Midbrain (tissue), 1 donor: ENCODE data around the gene LOXL1.
A peak's percentile ranks its signal among the peaks of the same experiment; 100 is the strongest.

Experiments used
- DNase-seq: peaks from one replicate; lab custom pipeline; 2025; lab: John Stamatoyannopoulos, UW

The LOXL1 gene, protein sequence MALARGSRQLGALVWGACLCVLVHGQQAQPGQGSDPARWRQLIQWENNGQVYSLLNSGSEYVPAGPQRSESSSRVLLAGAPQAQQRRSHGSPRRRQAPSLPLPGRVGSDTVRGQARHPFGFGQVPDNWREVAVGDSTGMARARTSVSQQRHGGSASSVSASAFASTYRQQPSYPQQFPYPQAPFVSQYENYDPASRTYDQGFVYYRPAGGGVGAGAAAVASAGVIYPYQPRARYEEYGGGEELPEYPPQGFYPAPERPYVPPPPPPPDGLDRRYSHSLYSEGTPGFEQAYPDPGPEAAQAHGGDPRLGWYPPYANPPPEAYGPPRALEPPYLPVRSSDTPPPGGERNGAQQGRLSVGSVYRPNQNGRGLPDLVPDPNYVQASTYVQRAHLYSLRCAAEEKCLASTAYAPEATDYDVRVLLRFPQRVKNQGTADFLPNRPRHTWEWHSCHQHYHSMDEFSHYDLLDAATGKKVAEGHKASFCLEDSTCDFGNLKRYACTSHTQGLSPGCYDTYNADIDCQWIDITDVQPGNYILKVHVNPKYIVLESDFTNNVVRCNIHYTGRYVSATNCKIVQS

DNA sequence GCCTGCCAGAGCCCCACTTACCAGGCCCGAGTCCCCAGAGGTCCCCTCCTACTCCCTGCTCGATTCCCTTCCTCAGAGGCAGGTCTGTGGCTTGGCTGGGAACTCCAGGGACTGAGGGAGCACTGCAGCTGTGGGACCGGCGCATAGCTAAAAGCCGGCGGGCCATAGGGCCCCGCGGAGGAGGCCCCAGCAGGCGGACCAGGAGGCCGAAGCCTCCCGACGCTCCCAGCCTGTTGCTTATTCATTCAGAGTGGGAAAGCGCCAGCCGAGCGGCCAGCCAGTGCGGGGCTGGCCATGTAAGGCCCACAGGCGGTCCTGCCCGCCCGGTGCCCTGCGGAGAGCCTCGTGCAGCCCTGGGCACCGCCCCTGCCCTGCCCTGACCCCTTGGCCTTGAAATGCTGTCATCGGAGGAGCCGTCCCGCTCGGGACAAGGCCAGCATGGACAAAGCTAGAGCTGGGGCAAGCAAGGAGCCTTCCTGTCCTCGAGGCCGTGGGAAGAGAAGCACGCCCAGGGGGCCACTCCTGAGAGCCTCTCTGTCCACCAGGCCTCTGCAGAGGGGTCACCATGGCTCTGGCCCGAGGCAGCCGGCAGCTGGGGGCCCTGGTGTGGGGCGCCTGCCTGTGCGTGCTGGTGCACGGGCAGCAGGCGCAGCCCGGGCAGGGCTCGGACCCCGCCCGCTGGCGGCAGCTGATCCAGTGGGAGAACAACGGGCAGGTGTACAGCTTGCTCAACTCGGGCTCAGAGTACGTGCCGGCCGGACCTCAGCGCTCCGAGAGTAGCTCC, at the start of gene LOXL1:
TSS of gene LOXL1 (plus strand) at position 244 of the 784 bp plus-strand sequence. CDS start at position 566, 322 bp downstream.
- peak; percentile 46 for DNase-seq

DNA sequence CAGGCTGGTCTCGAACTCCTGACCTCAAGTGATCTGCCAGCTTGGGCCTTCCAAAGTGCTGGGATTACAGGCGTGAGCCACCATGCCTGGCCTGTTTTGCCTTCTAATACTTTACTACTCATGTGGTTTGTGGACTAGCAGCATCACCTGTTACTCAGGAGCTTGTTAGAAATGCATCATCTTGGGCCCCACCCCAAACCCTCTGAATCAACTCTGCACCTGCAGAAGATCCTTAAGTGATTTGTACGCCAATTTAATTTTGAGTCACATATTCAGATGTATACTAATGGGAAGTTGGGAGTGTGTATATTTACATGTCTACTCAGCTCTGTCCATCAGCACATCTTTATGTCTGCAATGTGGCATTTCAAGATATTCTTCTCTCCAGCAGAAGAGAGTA, 46.8 kb upstream of the LOXL1 start:
- DNase-seq = no peak

DNA sequence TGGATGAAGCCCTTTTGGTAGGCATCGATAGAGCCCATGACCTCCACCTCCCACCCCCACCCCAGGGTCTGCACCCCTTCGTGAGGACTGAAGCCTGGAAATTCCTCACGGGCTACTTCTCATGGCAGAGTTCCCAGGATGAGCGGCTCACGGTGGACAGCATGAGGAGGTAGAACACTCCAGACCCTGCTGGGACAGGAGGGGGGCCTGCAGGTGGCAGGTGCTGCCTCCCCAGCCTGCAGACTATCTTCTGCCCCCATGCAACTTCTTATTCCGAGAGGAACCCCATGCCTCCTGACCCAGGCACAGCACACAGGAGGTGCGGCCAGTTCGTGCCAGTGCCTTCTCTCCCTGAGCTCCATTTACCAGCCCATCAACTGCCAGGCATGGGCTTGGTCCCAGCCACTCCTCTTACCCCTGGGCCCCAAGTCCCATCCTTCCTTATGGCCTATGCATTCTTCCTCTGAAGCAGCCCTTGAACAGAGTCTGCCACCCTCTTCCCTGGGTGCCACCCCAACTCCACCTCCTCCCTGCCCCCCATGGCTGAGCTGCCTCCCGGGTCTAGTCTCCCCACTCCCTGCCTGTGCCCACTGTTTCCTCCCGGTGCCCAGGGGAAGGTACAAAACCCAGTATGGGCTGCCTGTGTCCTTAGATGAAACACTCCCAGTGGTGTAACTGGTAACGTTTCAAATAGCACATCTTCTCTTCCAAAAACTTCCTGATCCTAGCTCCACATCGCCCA, 44.5 kb upstream of the LOXL1 start:
- DNase-seq = no peak

DNA sequence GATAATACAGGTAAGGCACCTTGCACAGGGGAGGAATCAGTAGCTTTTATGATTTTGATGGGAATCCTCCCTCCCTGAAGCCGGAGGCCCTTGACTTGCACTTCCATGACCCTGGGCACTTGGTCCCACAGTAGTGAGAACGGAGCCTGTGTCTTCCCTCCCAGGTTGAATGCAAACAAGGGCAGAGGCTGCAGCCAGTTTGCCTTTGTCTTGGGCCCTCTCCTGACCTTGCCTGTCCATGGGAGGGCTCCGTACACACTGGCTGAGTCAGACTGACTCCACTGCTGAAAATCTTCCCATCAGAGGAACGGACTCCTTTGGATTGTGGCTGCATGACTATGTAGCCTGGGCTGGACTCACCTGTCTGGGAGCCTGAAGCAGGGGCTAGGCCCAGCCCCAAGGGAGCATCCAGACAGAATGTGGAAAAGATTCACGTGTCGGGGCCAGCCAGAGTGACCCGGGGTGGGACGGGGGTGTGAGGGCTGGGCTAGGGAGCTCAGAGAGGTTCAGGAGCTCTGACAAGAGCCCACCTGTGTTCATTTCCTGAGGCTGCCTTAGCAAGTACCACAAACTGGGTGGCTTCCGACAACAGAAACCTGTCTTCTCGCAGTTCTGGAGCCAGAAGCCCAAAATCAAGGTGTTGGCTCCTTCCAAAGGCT, 43.4 kb upstream of the LOXL1 start:
- no peak for DNase-seq

DNA sequence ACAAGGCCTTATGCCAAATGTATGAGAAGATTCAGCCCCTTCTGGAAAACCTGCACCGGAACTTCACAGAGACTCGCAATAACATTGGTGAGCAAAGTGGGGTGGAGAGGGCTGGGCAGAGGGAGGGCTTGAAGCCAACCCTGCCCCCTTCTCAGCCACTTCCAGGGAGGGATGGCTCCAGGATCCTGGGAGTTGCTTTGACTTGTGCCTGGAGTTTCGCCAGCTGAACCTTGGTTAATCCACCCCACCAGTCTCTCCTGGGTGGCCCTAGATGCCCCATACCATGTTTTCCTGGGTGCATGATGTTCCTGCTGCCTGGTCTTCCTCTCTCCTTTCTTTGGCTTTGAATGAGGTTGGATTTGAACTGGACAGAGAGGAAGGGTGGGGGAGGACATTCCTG, 42.1 kb upstream of the LOXL1 start:
- no peak for DNase-seq

DNA sequence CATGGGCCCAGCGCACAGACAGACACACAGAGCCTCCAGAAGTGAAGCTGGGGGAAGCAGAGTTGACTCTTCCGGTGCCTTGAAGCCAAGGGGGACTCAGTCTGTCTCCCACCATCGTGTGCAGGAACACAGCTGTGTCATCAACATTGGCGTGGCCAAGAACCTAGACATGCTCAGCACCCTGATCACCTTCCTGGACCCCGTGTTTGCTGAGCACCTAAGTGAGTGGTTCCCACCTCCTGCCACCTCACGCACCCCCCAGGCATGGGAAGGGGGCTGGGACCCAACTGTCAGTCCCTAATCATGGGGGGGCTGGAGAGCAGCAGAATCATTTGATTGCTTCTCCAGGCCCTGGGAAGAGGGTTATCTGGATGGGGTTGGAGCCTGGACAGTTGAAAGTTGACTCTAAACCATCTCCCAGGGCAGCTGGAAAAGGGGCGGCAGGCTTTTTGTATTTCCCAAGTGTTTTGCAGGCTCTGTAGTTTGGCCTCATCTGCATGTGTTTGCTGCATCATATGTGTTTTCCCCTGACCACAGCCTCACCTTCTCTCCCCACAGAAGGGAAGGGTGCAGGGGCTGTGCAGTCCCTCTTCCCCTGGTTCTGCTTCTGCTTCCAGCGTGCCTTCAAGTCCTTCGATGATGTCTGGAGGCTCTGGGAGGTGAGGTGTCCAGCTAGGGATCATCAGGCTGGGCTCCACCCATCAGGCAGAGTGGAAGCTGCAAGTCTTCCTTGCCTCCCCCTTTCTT, 40.1 kb upstream of the LOXL1 start:
- DNase-seq = no peak

DNA sequence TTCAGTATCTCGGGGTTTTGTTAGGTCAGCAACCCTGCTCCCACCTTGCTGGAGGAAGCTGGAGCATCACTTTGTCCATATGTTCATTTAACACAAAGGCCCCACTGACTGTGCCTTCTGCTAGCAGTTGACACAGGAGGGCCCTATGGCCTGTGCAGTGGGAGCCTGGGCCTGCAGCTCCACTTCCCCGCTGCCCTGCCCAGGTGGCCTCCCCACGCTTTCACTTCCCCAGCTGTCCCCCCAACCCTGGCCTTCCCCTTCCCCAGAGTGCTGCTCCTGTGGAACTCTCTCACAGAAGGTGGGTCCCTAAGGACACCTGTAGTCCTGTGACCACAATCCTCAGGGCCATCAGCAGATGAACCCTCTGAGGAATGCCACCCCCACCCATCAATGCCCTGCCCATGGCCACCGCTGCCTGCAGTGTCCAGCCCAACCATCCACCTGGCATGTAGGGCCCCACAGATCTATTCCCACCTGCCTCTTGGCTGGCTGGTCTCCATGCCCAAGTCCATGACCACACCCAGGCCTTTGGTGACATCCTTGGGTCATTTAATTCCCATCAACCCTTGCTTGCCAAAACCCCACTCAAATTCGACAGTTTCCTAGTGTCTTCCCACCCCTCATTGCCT, 39.4 kb upstream of the LOXL1 start:
- no peak for DNase-seq

DNA sequence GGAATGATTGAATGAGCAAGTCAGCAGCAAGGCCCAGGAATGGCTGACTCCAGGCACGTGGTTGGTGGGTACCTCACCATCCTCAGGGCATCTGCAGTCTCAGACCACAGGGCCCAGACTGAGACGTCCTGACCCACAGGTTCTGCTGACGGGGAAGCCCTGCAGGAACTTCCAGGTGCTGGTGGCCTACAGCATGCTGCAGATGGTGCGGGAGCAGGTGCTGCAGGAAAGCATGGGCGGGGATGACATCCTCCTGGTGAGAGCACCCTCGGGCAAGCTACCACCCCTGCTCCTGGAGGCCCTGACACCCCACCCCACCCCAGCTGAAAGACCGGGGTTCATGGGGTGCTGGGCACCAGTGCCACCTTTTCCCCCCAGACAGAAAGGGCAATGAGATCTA, 38.8 kb upstream of the LOXL1 start:
- DNase-seq = no peak

DNA sequence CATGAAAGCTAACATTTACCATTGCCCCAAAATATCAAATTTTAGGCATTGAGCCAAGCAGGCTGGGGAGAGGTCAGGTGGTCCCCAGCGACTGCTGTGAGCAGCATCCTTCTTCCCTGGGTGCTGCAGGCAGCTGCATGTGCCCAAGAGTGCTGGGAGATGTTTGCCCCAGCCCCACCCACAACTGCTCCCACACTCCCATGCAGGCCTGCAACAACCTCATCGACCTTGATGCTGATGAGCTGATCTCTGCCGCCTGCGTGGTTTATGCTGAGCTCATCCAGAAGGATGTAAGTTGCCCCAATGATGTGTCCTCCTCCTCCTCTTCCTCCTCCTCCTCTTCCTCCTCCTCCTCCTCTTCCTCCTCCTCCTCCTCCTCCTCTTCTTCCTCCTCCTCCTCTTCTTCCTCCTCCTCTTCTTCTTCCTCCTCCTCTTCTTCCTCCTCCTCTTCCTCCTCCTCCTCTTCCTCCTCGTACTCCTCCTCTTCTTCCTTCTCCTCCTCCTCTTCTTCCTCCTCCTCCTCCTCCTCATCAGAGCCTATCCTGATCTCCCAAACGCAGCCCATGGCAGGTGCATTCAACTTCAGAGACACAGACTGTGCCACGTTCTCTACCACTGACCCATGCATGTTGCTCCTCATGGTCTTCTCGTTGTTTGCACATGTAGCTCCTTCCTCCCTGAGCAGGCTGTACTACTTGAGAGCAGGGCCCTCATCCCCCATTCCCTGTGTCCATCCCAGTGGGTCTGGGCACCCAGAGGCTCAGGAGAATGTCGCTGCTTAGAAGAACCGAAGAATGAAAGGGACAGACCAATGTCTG, 37.8 kb upstream of the LOXL1 start:
- DNase-seq = no peak

DNA sequence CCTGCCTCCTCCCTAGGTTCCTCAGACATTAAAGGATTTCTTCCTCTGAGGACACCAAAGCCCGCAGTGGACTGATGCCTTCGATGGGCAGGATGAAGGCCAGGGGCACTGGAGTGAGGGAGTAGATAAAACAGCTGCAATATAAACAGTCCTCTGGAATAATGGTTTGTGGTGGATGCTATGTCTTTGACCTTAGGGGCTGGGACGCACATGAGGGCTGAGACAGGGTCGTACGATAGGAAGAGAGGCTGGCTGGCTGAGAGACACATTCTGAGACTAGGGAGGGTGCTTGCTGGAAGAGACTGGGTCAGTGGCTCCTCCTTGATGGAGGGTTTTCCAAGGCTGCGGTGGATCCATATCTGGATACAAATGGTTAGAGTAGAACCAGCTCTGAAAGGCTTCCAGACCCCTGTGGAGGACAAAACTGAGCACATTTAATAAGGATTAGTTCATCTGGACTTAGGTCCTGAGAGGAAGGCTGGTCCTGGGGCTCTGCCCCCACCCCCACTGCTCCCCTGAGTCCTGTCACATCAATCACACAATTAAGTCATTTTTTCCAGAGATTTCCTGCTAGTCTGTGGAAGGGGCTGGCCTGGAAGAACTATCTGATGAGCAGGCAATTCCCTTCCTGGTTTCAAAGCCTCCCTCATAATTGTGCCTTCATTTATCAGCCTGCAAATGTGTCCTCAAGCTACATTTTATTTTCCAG, 37.1 kb upstream of the LOXL1 start:
- no peak for DNase-seq

DNA sequence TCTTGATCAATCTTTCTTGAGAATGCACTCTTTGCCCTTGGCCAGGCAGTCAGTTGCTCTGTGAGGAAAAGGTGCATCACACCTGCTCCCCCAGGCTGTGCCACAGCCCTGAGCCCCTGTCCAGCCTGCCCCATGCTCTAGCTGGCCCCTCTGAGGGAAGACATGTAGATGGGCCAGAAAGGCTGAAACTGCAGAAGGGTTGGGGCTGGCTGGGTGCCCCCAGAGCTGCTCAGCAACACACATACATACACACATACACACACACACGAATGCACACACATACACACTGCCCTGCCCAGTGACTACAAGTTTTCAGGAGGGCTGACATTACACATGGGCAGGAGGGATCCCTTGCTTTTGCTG, 36.5 kb upstream of the LOXL1 start:
- no peak for DNase-seq

DNA sequence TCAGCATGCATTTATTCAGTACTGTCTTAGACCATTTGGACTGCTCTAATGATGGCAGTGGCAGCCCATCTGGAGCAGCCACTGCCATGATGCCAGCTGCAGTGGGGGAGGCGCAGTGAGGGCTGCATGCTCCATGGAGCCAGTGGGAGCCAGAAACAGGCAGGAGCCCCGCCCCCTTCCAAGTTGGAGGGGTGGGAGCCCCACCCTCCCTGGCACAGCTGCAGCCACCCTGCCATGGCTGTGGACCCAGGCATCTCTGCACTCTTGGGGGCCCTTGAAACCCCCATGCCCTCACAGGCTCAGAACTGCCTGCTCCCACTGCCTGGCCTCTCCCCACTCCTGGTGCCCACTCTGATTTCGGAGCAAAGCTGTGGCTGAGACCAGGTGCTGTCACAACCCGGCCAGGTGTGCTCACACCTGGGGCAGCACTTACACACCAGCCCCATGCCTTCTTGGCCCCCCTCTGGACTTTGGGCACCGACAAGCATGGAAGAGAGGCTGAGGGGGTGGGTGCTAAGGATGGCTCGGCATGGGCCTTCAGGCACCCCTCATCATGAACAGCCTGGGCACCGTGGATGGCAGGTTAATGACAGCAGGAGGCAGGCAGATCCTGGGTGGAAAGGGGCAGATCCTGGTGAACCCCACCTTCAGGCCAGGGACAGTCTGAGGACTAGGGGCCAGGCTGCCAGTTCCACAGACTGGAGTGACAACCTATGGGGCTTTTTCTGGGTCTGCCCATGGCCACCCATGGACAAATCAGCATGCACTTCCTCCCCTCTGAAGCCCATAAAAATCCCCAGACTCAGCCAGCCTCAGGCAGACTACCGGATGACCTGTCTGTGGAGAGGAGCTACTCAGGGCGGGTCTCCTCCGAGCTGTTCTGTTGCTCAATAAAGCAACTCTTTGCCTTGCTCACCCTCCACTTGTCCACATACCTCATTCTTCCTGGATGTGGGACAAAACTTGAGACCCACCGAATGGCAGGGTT, 34.6 kb upstream of the LOXL1 start:
- DNase-seq = no peak

DNA sequence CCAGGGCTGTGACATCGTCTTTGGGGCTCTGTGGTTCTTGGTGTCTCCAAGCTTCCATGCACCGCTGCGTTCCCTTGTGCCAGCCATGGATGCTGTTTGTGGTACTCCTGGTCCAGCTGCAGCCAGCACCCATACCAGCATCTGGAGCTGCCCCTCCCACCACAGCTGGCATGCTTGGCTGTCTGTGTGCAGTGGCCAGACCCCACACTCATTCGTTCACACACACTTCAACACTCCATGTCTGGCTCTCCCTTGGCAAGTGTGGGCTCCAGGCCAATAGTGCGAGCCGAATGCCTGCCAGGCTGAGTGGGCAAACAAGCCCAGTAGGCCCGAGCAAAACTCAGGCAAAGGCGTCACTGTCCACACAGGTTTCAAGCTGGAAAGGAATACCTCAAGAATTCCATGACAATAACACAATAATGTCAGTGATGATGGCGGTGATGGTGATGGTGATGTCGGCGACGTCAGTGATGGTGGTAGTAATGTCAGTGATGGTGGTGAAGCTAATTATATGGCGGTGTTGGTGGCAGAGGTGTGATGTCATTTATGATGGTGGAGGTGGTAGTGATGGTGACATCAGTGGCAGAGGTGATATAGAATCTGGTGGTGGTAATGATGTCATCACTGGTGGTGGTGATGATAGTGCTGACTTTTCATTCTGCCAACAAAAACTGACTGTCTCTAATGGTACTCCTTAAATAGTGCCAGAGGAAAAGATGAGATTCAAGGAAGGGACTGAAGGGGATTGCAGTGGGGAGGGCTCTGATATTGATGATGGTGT, 33.6 kb upstream of the LOXL1 start:
- DNase-seq = no peak

DNA sequence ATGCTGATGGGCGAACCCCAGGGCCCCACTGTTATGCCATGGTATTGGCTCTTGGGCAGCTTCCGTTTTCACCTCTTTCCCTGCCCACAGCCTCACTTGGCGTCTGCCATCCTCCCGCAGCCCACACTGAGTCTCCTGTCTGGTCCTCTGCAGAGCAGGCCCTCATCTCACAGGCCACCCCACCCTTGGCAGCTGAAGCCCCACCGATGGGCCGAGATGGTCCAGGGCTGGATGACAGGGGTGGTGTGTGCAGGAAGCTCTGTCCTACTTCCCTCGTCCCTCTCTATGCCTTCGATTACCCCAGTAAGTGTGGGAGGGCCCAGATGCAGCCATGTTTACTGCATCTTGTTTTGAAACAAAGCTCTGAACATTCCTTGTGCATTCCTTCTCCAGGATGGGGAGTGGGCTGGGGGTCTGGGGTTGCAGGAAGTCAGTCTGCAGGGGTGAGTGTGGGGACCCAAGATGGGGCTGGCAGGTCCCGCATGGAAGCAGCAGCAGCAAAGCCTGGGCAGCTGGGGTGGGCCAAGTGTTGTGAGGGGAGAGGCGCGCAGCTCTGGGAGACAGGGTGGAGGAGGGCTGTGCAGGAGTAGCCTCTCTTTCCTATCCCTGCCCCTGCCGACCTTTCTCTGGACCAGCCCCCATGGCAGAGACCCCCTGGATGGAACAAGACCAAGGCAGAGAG, 32.0 kb upstream of the LOXL1 start:
- DNase-seq = no peak

DNA sequence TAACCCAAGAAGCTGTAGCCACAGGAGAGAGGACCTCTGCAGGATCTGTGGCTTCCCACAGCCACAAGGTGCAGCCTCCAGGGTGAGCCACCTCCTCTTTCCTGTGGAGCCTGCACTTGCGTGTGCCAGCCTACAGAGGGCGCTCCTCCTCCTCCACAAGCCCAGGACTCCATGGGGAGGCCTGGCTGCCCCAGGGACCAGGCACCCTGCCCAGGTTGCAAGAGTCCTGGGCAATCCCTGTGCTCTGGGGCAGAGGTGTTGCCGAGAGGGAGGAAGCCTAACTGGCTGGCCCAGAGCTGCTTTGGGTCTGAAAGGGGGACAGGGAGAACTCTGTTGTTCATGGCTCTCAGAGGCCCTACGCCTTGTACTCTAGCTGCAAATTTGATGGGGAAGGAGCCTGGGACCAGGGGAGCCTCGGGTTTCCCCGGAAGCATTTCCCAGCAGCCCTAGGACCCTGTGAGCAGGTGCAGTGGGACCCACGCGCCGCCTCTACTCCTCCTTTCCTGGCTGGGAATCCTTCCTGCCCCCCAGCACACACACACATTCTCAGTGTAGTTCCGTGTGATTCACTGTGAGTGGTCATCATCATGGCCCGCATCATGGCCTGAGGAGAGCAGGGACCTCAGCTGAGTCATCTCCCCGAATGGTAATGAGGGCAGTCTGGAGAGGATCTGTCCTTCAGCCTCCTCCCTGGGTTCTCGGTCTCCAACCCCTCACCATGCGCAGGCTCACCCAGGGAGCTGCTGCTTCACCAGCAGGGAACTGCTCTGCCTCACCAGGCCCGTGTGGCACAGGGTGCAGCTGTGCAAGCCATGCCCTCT, 28.6 kb upstream of the LOXL1 start:
- DNase-seq = no peak
